ENCODE data around the gene NDUFS4. TPM values are rescaled to one million over a fixed set of nuclear protein-coding genes. Genes with fewer than 3 reads are reported as not detected.

Gene NDUFS4
- total RNA-seq, 1 experiment from 2014 or later: 92.9 TPM

DNA sequence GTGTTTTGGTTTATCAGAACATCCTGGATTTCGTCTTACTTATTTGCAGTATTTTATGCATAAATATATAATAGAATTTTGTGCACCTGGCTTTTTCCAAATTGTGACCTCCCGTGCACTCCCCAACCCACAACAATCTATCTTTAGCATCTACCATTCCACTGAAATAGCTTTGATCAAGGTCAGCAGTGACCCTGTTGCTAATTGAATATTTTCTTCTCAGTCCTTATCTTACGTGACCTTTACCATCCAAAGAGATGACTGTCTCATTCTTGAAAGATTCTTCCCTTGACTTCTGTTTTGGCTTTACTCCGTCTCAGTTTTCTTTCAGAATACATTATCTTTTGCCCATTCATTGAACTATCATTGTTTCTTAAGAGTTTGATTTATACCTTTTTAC is 18.4 kb downstream of the NDUFS4 start:
- Histone ChIP-seq H3K27me3 (ENCODE audit: insufficient read depth, low read length) (no peaks in the 10 kb centered on the region), H2BK20ac (ENCODE audit: low read depth, low read length, poor library complexity, severe bottlenecking) (no peak overlapping the region), H3K79me2 (ENCODE audit: insufficient read depth, low read length) (peaks cover 7% of the 10 kb centered on the region), H2AK5ac (ENCODE audit: insufficient read length, low read length) (no peak overlapping the region), H2AFZ (ENCODE audit: low read length) (no peak overlapping the region), H4K5ac (ENCODE audit: insufficient read length, low read depth, low read length) (no peak overlapping the region), H3K27ac (ENCODE audit: insufficient read length, low read depth, low read length) (no peak overlapping the region), H3K79me1 (ENCODE audit: insufficient read depth, low read depth, low read length, poor library complexity, severe bottlenecking) (peaks cover 7% of the 10 kb centered on the region), H2BK5ac (ENCODE audit: insufficient read length, low read length) (no peak overlapping the region), H3K18ac (ENCODE audit: insufficient read length, low read depth, low read length) (no peak overlapping the region), H3K23me2 (ENCODE audit: insufficient read length, low read depth, low read length, poor library complexity, severe bottlenecking) (no peaks in the 10 kb centered on the region), H3K9ac (ENCODE audit: extremely low read depth, insufficient read length, low read length) (no peak overlapping the region), H3K4me1 (ENCODE audit: insufficient read depth, low read length) (0 out of 2 replicates have a peak, but pooled peaks cover 2% of the 10 kb centered on the region), H3K4me2 (ENCODE audit: insufficient read depth, insufficient read length, low read length) (no peak overlapping the region), H3K4ac (ENCODE audit: low read depth, low read length) (no peak overlapping the region), H3K23ac (ENCODE audit: insufficient read length, low read depth, low read length) (no peak overlapping the region), H2BK12ac (ENCODE audit: insufficient read length, low read depth, low read length) (no peak overlapping the region), H3T11ph (ENCODE audit: low read length) (no peak overlapping the region), H2BK15ac (ENCODE audit: low read depth, low read length) (no peak overlapping the region), H4K8ac (replicated peaks; ENCODE audit: insufficient read length, low read depth, low read length) (no peak overlapping the region), H4K91ac (ENCODE audit: insufficient read length, low read depth, low read length) (no peak overlapping the region), H4K20me1 (ENCODE audit: control insufficient read depth, insufficient read depth, insufficient read length) (no peaks in the 10 kb centered on the region), H3K14ac (ENCODE audit: insufficient read depth, low read length) (no peak overlapping the region), H3K9me3 (ENCODE audit: control insufficient read depth, low read depth, low read length) (no peaks in the 10 kb centered on the region), H2BK120ac (ENCODE audit: low read depth, low read length, poor library complexity, severe bottlenecking) (no peak overlapping the region), H3K56ac (ENCODE audit: insufficient read length, low read depth, low read length) (no peak overlapping the region)
- Mint-ChIP-seq H3K4me3 (no peak overlapping the region), H3K27ac (no peak overlapping the region; a peak in 1 of 7 replicates), H3K4me1 (peaks cover 13 to 14% of the 10 kb centered on the region in 2 experiments; a peak in 3 of 4 replicates), H3K9me3 (no peaks in the 10 kb centered on the region), H3K27me3 (ENCODE audit: low read depth) (no peaks in the 10 kb centered on the region), H3K36me3 (ENCODE audit: insufficient read depth in 1 of 3, low read depth in 3 of 3) (no peaks in the 10 kb centered on the region; a peak in 1 of 7 replicates)
- no CpG with 5 or more reads among the region's 4 CpGs for WGBS (ENCODE audit: extremely low coverage, insufficient read length, low lambda C conversion rate)
- DNase-seq: no peak
- TF ChIP-seq, protein P1, sequence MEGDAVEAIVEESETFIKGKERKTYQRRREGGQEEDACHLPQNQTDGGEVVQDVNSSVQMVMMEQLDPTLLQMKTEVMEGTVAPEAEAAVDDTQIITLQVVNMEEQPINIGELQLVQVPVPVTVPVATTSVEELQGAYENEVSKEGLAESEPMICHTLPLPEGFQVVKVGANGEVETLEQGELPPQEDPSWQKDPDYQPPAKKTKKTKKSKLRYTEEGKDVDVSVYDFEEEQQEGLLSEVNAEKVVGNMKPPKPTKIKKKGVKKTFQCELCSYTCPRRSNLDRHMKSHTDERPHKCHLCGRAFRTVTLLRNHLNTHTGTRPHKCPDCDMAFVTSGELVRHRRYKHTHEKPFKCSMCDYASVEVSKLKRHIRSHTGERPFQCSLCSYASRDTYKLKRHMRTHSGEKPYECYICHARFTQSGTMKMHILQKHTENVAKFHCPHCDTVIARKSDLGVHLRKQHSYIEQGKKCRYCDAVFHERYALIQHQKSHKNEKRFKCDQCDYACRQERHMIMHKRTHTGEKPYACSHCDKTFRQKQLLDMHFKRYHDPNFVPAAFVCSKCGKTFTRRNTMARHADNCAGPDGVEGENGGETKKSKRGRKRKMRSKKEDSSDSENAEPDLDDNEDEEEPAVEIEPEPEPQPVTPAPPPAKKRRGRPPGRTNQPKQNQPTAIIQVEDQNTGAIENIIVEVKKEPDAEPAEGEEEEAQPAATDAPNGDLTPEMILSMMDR (conservative IDR thresholded peaks at IDR 0.05): no peak
